SK-N-SH treated with all-trans-retinoic acid at 6 μM for 48 hours (cell line): Measurements from ENCODE around the gene GORASP1.

ENCODE experiments used
- ATAC-seq: fragments of 200-7000 bp; cut with Tn5 transposase; 3 replicates; pipeline ENCODE4 v1.9.1; 2020; ENCODE audit warnings: mild to moderate bottlenecking, moderate library complexity
- ARNTL ChIP-seq: fragments of 450-650 bp; formaldehyde crosslinking; IDR thresholded peaks from 2 replicates; pipeline ENCODE4 v1.5.0; 2020; ENCODE audit warnings: low read depth, mild to moderate bottlenecking, moderate library complexity, borderline replicate concordance
- BACH2 ChIP-seq: fragments of 250-450 bp; sonication (Bioruptor Pico); IDR thresholded peaks from 2 replicates; pipeline ENCODE4 v1.9.0; 2021; ENCODE audit warnings: mild to moderate bottlenecking, borderline replicate concordance
- CSDC2 ChIP-seq: fragments of 250-450 bp; sonication (Bioruptor Pico); IDR thresholded peaks from 2 replicates; pipeline ENCODE4 v1.5.0; 2020; ENCODE audit warnings: mild to moderate bottlenecking, moderate library complexity
- ESRRG ChIP-seq: fragments of 250-450 bp; sonication (Bioruptor Pico); IDR thresholded peaks from 2 replicates; pipeline ENCODE4 v1.6.1; 2021; ENCODE audit warnings: mild to moderate bottlenecking
- GLIS3 ChIP-seq: fragments of 250-450 bp; sonication (Bioruptor Pico); IDR thresholded peaks from 2 replicates; pipeline ENCODE4 v1.5.0; 2020; ENCODE audit warnings: mild to moderate bottlenecking, moderate library complexity
- ISL1 ChIP-seq: fragments of 250-450 bp; sonication (Bioruptor Pico); IDR thresholded peaks from 2 replicates; pipeline ENCODE4 v2.1.2; 2022; ENCODE audit warnings: mild to moderate bottlenecking, moderate library complexity
- OSR1 ChIP-seq: fragments of 250-450 bp; sonication (Bioruptor Pico); IDR thresholded peaks from 2 replicates; pipeline ENCODE4 v1.8.0; 2022; ENCODE audit warnings: moderate library complexity, mild to moderate bottlenecking, inconsistent platforms
- PPARA ChIP-seq: fragments of 250-450 bp; sonication (Bioruptor Pico); IDR thresholded peaks from 2 replicates; pipeline ENCODE4 v1.5.0; 2020; ENCODE audit warnings: mild to moderate bottlenecking, borderline replicate concordance
- RARB ChIP-seq: fragments of 250-450 bp; sonication (Bioruptor Pico); IDR thresholded peaks from 2 replicates; pipeline ENCODE4 v1.8.0; 2021; ENCODE audit warnings: mild to moderate bottlenecking, moderate library complexity
- SNAI2 ChIP-seq: fragments of 250-450 bp; sonication (Bioruptor Pico); IDR thresholded peaks from 2 replicates; pipeline ENCODE4 v1.5.0; 2020; ENCODE audit warnings: mild to moderate bottlenecking, moderate library complexity
- TCF4 ChIP-seq: fragments of 250-450 bp; sonication (Bioruptor Pico); IDR thresholded peaks from 2 replicates; pipeline ENCODE4 v1.8.0; 2021; ENCODE audit warnings: mild to moderate bottlenecking, moderate library complexity, borderline replicate concordance
- TOX ChIP-seq: fragments of 250-450 bp; sonication (Bioruptor Pico); IDR thresholded peaks from 2 replicates; pipeline ENCODE4 v1.8.0; 2021; ENCODE audit warnings: mild to moderate bottlenecking, moderate library complexity, borderline replicate concordance
- ZC3H10 ChIP-seq: fragments of 250-450 bp; sonication (Bioruptor Pico); IDR thresholded peaks from 2 replicates; pipeline ENCODE4 v1.5.1; 2021; ENCODE audit warnings: mild to moderate bottlenecking, moderate library complexity
- ZFP3 ChIP-seq: fragments of 250-450 bp; sonication (Bioruptor Pico); IDR thresholded peaks from 2 replicates; pipeline ENCODE4 v1.5.0; 2020; ENCODE audit warnings: mild to moderate bottlenecking, moderate library complexity
- ZFP30 ChIP-seq: fragments of 450-650 bp; formaldehyde crosslinking; IDR thresholded peaks from 2 replicates; pipeline ENCODE4 v1.5.0; 2022; ENCODE audit warnings: mild to moderate bottlenecking, moderate library complexity
- ZNF565 ChIP-seq: fragments of 450-650 bp; formaldehyde crosslinking; conservative IDR thresholded peaks from 2 replicates; pipeline ENCODE4 v1.5.0; 2020; ENCODE audit warnings: low read depth, mild to moderate bottlenecking, moderate library complexity
- ZNF70 ChIP-seq: fragments of 450-650 bp; formaldehyde crosslinking; IDR thresholded peaks from 2 replicates; pipeline ENCODE4 v1.5.0; 2020; ENCODE audit warnings: mild to moderate bottlenecking, moderate library complexity
- ZNF8 ChIP-seq: fragments of 450-650 bp; formaldehyde crosslinking; IDR thresholded peaks from 2 replicates; pipeline ENCODE4 v1.5.0; 2020; ENCODE audit warnings: mild to moderate bottlenecking, moderate library complexity
- TF ChIP-seq, protein P1 (sequence below): fragments of 250-450 bp; sonication (Bioruptor Pico); IDR thresholded peaks from 2 replicates; pipeline ENCODE4 v1.5.0; 2020; ENCODE audit warnings: mild to moderate bottlenecking, moderate library complexity
- TF ChIP-seq, protein P2 (sequence below): fragments of 250-450 bp; sonication (Bioruptor Pico); IDR thresholded peaks from 2 replicates; pipeline ENCODE4 v1.5.1; 2020; ENCODE audit warnings: low read depth, mild to moderate bottlenecking, moderate library complexity
- TF ChIP-seq, protein P3 (sequence below): fragments of 250-450 bp; sonication (Bioruptor Pico); IDR thresholded peaks from 2 replicates; pipeline ENCODE4 v1.8.0; 2020; ENCODE audit warnings: mild to moderate bottlenecking, moderate library complexity, borderline replicate concordance

Gene GORASP1

DNA sequence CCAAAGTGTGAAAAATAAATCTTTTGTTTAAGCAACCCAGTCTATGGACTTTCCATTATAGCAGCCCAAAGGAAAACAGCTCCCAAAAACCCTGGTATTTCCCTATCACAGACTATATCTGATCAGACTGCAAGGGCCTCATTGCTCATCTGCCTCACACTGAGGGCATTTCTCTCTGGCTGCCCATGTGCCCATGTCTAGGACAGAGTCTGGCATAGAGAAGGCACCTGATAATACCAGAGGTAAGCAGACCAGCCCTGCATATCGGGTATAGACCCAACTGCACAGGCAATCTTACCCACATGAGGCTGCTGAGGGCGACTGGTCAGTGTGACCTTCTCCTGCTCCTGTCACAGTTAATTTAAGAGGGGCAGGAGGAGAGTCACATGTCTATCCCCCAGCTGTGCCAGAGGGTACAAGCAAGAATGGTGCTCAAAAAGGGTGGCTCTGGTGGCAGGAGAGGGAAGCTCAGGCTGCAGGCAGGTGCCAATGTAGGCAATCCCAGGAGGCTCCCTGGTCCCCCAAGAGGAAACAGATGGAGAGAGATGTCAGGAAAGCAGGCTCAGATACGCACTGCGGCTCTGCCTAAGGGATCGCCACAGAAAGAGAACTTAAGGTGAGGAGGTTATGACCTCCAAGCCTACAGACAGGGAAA, 42.8 kb upstream of the GORASP1 start:
- TF ChIP-seq CSDC2 (CRISPR knock-in tag): no peak
- TF ChIP-seq ZNF565 (CRISPR knock-in tag): no peak
- no peak for TF ChIP-seq GLIS3 (CRISPR knock-in tag)
- TF ChIP-seq TCF4: no peak
- TF ChIP-seq ESRRG (CRISPR knock-in tag): no peak
- TF ChIP-seq TOX: no peak
- TF ChIP-seq, protein P1, sequence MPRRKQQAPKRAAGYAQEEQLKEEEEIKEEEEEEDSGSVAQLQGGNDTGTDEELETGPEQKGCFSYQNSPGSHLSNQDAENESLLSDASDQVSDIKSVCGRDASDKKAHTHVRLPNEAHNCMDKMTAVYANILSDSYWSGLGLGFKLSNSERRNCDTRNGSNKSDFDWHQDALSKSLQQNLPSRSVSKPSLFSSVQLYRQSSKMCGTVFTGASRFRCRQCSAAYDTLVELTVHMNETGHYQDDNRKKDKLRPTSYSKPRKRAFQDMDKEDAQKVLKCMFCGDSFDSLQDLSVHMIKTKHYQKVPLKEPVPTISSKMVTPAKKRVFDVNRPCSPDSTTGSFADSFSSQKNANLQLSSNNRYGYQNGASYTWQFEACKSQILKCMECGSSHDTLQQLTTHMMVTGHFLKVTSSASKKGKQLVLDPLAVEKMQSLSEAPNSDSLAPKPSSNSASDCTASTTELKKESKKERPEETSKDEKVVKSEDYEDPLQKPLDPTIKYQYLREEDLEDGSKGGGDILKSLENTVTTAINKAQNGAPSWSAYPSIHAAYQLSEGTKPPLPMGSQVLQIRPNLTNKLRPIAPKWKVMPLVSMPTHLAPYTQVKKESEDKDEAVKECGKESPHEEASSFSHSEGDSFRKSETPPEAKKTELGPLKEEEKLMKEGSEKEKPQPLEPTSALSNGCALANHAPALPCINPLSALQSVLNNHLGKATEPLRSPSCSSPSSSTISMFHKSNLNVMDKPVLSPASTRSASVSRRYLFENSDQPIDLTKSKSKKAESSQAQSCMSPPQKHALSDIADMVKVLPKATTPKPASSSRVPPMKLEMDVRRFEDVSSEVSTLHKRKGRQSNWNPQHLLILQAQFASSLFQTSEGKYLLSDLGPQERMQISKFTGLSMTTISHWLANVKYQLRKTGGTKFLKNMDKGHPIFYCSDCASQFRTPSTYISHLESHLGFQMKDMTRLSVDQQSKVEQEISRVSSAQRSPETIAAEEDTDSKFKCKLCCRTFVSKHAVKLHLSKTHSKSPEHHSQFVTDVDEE: no peak
- no peak for TF ChIP-seq ISL1 (CRISPR knock-in tag)
- TF ChIP-seq ZFP3 (CRISPR knock-in tag): no peak
- TF ChIP-seq ZNF70: no peak
- TF ChIP-seq OSR1 (CRISPR knock-in tag): no peak
- TF ChIP-seq, protein P2, sequence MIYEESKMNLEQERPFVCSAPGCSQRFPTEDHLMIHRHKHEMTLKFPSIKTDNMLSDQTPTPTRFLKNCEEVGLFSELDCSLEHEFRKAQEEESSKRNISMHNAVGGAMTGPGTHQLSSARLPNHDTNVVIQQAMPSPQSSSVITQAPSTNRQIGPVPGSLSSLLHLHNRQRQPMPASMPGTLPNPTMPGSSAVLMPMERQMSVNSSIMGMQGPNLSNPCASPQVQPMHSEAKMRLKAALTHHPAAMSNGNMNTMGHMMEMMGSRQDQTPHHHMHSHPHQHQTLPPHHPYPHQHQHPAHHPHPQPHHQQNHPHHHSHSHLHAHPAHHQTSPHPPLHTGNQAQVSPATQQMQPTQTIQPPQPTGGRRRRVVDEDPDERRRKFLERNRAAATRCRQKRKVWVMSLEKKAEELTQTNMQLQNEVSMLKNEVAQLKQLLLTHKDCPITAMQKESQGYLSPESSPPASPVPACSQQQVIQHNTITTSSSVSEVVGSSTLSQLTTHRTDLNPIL (CRISPR knock-in tag): no peak
- no peak for TF ChIP-seq ZNF8 (CRISPR knock-in tag)
- TF ChIP-seq RARB (CRISPR knock-in tag): no peak
- peak; percentile 2 for ATAC-seq

DNA sequence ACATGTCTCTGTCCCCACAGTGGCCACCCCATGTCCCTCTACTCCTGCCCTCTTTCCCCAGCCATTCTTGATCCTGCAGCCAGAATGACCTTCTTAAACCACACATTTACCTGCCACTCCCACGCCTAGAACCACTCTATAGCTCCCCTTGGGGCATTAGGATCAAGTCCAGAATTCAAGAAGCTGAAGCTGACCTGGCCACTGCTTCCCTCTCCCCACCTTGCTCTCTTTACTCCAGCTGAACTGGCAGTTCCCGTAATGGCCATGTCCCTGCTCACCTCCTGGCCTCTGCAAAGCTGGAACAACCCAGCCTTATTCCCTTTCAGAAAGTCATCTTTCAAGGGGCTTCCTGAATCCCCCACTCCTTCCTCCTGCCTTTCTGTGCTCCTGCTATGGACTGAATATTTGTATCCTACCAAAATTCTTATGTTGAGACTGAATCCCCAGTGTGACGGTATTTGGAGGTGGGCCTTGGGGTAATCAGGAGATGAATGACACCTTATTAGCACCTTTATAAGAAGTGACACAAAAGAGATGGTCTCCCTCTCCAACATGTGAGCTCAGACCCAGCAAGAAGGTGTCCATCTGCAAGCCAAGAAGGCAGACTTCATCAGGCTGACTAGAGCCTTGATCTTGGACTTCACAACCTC, 42.2 kb upstream of the GORASP1 start:
- TF ChIP-seq BACH2 (CRISPR knock-in tag) (no peak), ZC3H10 (CRISPR knock-in tag) (no peak), TOX (no peak), CSDC2 (CRISPR knock-in tag) (no peak)
- TF ChIP-seq, all 23 proteins: peak for 0
- no peak for ATAC-seq

DNA sequence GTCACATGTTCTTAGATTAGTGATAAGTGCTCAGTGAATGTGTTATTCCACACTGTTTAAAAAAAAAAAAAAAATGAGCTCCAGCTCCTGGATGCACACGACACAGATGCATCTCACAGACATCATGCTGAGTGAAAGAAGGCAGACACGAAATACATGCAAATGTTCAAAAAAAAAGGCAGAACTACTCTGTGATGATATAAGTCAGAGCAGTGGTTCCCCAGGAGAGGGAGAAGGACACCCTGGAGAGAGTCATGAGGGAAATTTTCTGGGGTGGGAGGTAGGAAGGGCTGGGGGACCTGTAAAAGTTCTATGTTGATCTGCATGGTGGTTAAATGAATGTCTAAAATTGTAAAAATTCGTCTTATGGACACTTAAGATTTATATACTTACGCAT, 41.6 kb upstream of the GORASP1 start:
- no peak for TF ChIP-seq TOX
- TF ChIP-seq ZFP30: no peak
- no peak for TF ChIP-seq SNAI2 (CRISPR knock-in tag)
- TF ChIP-seq TCF4: no peak
- no peak for TF ChIP-seq PPARA (CRISPR knock-in tag)
- TF ChIP-seq, protein P3, sequence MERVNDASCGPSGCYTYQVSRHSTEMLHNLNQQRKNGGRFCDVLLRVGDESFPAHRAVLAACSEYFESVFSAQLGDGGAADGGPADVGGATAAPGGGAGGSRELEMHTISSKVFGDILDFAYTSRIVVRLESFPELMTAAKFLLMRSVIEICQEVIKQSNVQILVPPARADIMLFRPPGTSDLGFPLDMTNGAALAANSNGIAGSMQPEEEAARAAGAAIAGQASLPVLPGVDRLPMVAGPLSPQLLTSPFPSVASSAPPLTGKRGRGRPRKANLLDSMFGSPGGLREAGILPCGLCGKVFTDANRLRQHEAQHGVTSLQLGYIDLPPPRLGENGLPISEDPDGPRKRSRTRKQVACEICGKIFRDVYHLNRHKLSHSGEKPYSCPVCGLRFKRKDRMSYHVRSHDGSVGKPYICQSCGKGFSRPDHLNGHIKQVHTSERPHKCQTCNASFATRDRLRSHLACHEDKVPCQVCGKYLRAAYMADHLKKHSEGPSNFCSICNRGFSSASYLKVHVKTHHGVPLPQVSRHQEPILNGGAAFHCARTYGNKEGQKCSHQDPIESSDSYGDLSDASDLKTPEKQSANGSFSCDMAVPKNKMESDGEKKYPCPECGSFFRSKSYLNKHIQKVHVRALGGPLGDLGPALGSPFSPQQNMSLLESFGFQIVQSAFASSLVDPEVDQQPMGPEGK (CRISPR knock-in tag): no peak
- no peak for TF ChIP-seq ZNF8 (CRISPR knock-in tag)
- TF ChIP-seq ZC3H10 (CRISPR knock-in tag): no peak
- TF ChIP-seq RARB (CRISPR knock-in tag): no peak
- TF ChIP-seq, protein P1: no peak
- TF ChIP-seq ZNF70: no peak
- no peak for TF ChIP-seq ARNTL
- no peak for TF ChIP-seq CSDC2 (CRISPR knock-in tag)
- no peak for ATAC-seq
